Colonic mucosa (tissue), 4 donors: ENCODE data around the gene MPRIP. TPM values are rescaled to one million over a fixed set of nuclear protein-coding genes. Genes with fewer than 3 reads are reported as not detected.

Experiments
- DNase-seq: peaks from one replicate; pipeline ENCODE4 v3.0.0-alpha.2; 2020
- H3K27ac ChIP-seq: fragments of 200-600 bp; one replicate; pipeline ENCODE4 v1.8.0; 2021
- H3K27me3 ChIP-seq: fragments of 200-600 bp; one replicate; pipeline ENCODE4 v1.8.0; 2021
- H3K36me3 ChIP-seq: fragments of 200-600 bp; one replicate; pipeline ENCODE4 v1.8.0; 2021
- H3K4me1 ChIP-seq: fragments of 200-600 bp; one replicate; pipeline ENCODE4 v1.8.0; 2021; ENCODE audit warnings: mild to moderate bottlenecking
- H3K4me3 ChIP-seq: fragments of 200-600 bp; one replicate; pipeline ENCODE4 v1.8.0; 2021
- H3K9ac ChIP-seq, 2 donors: one replicate each; pipeline ENCODE4 v1.7.0; 2013; ENCODE audit warnings: control low read depth in 2 of 2, low read depth in 2 of 2, low read length in 2 of 2
- H3K9me3 ChIP-seq: fragments of 200-600 bp; one replicate; pipeline ENCODE4 v1.8.0; 2021
- intact Hi-C: fragments of 100-400 bp; cut with DNase I; formaldehyde crosslinking; loops from one replicate; pipeline ENCODE4 v1.14.1; 2022
- total RNA-seq, 2 donors: library from RNA; stranded (reverse); fragmentation: NEBNext Ultra II Directional in 1 of 2; extraction: Animal tissue kit (Norgen Biotek cat#: 25700) in 1 of 2; gene quantifications; one replicate each; pipeline ENCODE4 v1.2.1, GENCODE V29; 2021
- TF ChIP-seq, protein P1 (sequence below): fragments of 200-600 bp; IDR thresholded peaks from one replicate; pipeline ENCODE4 v1.8.0; 2022; ENCODE audit warnings: antibody characterized with exemption, mild to moderate bottlenecking
- donor health status: healthy.
- donor health status: DM: no; HTN: no; CAD: no.
- donor health status: DM: no; HTN: no; CAD: no.

The MPRIP gene
- total RNA-seq, 2 donors from 2014 or later = 146 to 211 TPM

GRCh38 chr17:17017343-17018014, 24.8 kb upstream of the MPRIP start:
- no peak overlapping the region for H3K4me3 ChIP-seq
- intact Hi-C loops = no loop called here
- H3K4me1 ChIP-seq = no peaks in the 10 kb centered on the region
- no peak overlapping the region for H3K27ac ChIP-seq
- H3K27me3 ChIP-seq = no peaks in the 10 kb centered on the region
- DNase-seq = no peak
- no peaks in the 10 kb centered on the region for H3K9me3 ChIP-seq
- no peaks in the 10 kb centered on the region for H3K36me3 ChIP-seq
- no peak overlapping the region for H3K9ac ChIP-seq
- TF ChIP-seq, protein P1, sequence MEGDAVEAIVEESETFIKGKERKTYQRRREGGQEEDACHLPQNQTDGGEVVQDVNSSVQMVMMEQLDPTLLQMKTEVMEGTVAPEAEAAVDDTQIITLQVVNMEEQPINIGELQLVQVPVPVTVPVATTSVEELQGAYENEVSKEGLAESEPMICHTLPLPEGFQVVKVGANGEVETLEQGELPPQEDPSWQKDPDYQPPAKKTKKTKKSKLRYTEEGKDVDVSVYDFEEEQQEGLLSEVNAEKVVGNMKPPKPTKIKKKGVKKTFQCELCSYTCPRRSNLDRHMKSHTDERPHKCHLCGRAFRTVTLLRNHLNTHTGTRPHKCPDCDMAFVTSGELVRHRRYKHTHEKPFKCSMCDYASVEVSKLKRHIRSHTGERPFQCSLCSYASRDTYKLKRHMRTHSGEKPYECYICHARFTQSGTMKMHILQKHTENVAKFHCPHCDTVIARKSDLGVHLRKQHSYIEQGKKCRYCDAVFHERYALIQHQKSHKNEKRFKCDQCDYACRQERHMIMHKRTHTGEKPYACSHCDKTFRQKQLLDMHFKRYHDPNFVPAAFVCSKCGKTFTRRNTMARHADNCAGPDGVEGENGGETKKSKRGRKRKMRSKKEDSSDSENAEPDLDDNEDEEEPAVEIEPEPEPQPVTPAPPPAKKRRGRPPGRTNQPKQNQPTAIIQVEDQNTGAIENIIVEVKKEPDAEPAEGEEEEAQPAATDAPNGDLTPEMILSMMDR = no peak

DNA sequence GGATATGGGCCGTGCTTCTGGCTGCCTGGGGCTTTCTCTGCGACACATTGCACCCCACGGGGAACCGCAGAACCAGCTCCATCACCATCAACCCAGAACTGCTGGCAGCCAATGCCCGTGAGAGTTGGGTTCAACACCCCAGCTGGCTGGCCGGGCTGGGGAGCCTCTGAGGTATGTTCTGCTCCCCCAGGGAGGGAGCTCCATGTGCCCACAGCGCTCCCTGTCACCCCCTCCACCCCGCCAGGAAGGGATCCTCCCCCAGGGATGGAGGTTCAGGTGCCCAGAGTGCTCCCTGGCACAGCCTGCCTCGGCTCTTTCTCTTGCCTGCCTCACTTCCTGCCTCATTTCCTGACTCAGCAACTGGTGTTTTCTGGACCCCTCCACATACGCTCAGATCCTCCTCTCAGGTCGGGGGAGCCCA, 24.2 kb upstream of the MPRIP start:
- no peaks in the 10 kb centered on the region for H3K9me3 ChIP-seq
- H3K27ac ChIP-seq = no peak overlapping the region
- intact Hi-C loops = no loop called here
- no peak overlapping the region for H3K9ac ChIP-seq
- no peak overlapping the region for H3K4me3 ChIP-seq
- H3K36me3 ChIP-seq = no peaks in the 10 kb centered on the region
- TF ChIP-seq, protein P1 = no peak
- no peak for DNase-seq
- no peaks in the 10 kb centered on the region for H3K27me3 ChIP-seq
- H3K4me1 ChIP-seq = no peaks in the 10 kb centered on the region

DNA sequence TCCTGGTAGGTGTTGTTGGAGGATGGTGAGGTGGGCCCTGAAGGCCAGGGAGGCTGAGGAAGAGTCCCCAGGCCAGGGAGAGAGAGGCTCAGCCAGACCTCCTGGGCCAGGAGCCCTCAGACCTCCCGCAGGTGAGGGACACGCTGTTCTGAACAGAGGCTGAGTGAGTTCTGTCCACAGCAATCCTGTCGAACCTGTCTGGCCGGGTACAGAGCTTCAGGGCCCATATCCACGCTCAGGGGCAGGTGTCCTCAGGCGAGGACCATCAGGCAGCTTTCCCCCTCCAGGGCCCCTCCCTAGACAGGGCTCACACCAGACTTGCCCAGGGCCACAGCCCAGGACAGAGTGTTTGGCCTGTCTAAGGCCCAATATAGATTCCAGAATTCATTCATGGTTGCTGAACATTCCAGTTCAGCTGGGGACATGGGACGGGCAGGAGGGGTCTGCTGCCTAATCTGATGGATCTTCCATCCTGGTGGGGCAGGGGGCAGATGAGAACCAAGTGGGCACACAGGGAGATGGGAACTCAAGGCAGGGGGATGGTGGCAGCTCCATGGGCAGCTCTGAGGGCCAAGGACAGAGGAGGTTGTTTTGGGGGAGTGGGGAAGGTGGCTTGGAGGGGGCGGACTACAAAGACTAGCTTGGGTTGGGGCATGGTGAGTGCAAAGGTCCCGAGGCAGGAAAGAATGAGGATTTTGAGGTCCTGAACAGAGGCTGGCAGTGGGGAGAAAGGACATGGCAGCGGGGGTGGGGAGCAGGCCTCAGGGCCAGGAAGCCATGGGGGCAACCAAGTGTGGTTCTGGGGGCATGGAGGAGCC, 23.4 kb upstream of the MPRIP start:
- no peaks in the 10 kb centered on the region for H3K9me3 ChIP-seq
- TF ChIP-seq, protein P1 = no peak
- DNase-seq = no peak
- H3K36me3 ChIP-seq = no peaks in the 10 kb centered on the region
- no peak overlapping the region for H3K9ac ChIP-seq
- intact Hi-C loops = no loop called here
- no peak overlapping the region for H3K27ac ChIP-seq
- H3K4me3 ChIP-seq = no peak overlapping the region
- no peaks in the 10 kb centered on the region for H3K27me3 ChIP-seq
- no peaks in the 10 kb centered on the region for H3K4me1 ChIP-seq

DNA sequence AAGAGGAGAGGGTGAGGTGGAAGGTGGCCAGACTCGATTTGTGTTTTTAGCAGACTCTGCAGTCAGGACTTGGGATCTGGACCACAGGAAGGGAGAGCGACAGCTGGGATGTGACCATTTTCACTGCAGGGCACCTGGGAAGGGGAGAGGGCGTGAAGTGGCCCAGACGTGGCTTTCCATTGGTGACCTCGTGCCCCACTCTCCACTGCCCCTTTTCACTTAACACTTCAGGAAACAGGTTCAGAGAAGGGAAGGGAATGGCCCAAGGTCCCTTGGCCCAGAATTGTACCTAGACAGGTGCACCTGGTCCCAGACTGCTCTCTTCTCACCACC, 22.9 kb upstream of the MPRIP start:
- Histone ChIP-seq H3K4me3 (no peak overlapping the region), H3K27me3 (no peaks in the 10 kb centered on the region), H3K9me3 (no peaks in the 10 kb centered on the region), H3K27ac (no peak overlapping the region), H3K36me3 (no peaks in the 10 kb centered on the region), H3K4me1 (no peaks in the 10 kb centered on the region), H3K9ac (no peak overlapping the region)
- no peak for DNase-seq
- TF ChIP-seq, protein P1 = no peak
- intact Hi-C loops = no loop called here

- no peak overlapping the region for H3K9ac ChIP-seq
- no peak overlapping the region for H3K27ac ChIP-seq
- no peak overlapping the region for H3K4me3 ChIP-seq
- no peaks in the 10 kb centered on the region for H3K27me3 ChIP-seq
- DNase-seq = no peak
- intact Hi-C loops = no loop called here
- TF ChIP-seq, protein P1 = no peak
- H3K9me3 ChIP-seq = no peaks in the 10 kb centered on the region
- H3K4me1 ChIP-seq = no peaks in the 10 kb centered on the region
- H3K36me3 ChIP-seq = no peaks in the 10 kb centered on the region
These were observed 22.3 kb upstream of the MPRIP start for GRCh38 chr17:17019891-17020456.
